ENCODE measurements around the gene OXCT1.
"Not testable (repeated sequence)": the region's sequence is repeated elsewhere in the genome, so short reads cannot be mapped to it uniquely, and the experiment has no call there.

Gene OXCT1

GRCh38 chr5:41817625-41818301 lies 52.5 kb downstream of the OXCT1 start:
- TF ChIP-seq PAX5 (IDR thresholded peaks at IDR 0.05; ENCODE audit: insufficient read depth, low read length, severe bottlenecking) (no peak), POU2F2 (IDR thresholded peaks at IDR 0.05; ENCODE audit: low read depth, low read length) (no peak), POLR2AphosphoS5 (IDR thresholded peaks at IDR 0.05; ENCODE audit: low read depth, low read length) (no peak), TAF1 (IDR thresholded peaks at IDR 0.05; ENCODE audit: low read depth, low read length) (no peak), SPI1 (IDR thresholded peaks at IDR 0.05; ENCODE audit: low read depth, low read length) (no peak), POLR2A (IDR thresholded peaks at IDR 0.05; ENCODE audit: low read depth, low read length) (no peak)
- peak; percentile 69 for FAIRE-seq
- no peak for DNase-seq (ENCODE audit: insufficient read length, low spot score)

GRCh38 chr5:41815663-41816229 lies 54.5 kb downstream of the OXCT1 start:
- no peak for FAIRE-seq
- no peak for DNase-seq (ENCODE audit: insufficient read length, low spot score)
- TF ChIP-seq TAF1 (IDR thresholded peaks at IDR 0.05; ENCODE audit: low read depth, low read length) (no peak), SPI1 (IDR thresholded peaks at IDR 0.05; ENCODE audit: low read depth, low read length) (peak; percentile 45; the same call in 1 of the 2 replicates)

GRCh38 chr5:41815261-41815660 lies 55.0 kb downstream of the OXCT1 start:
- DNase-seq (ENCODE audit: insufficient read length, low spot score) (no peak), FAIRE-seq (no peak)
- TF ChIP-seq POLR2AphosphoS5 (IDR thresholded peaks at IDR 0.05; ENCODE audit: low read depth, low read length) (no peak), POU2F2 (IDR thresholded peaks at IDR 0.05; ENCODE audit: low read depth, low read length) (no peak), SPI1 (IDR thresholded peaks at IDR 0.05; ENCODE audit: low read depth, low read length) (no peak), TAF1 (IDR thresholded peaks at IDR 0.05; ENCODE audit: low read depth, low read length) (no peak), PAX5 (IDR thresholded peaks at IDR 0.05; ENCODE audit: insufficient read depth, low read length, severe bottlenecking) (no peak), POLR2A (IDR thresholded peaks at IDR 0.05; ENCODE audit: low read depth, low read length) (no peak)

GRCh38 chr5:41814306-41814705 lies 55.9 kb downstream of the OXCT1 start:
- FAIRE-seq; DNase-seq (ENCODE audit: insufficient read length, low spot score): not testable (repeated sequence)

- no peak for DNase-seq (ENCODE audit: insufficient read length, low spot score)
- no peak for FAIRE-seq
- TF ChIP-seq POLR2AphosphoS5 (IDR thresholded peaks at IDR 0.05; ENCODE audit: low read depth, low read length), result no peak
- TF ChIP-seq PAX5 (IDR thresholded peaks at IDR 0.05; ENCODE audit: insufficient read depth, low read length, severe bottlenecking), result no peak
- TF ChIP-seq POU2F2 (IDR thresholded peaks at IDR 0.05; ENCODE audit: low read depth, low read length), result no peak
- TF ChIP-seq POLR2A (IDR thresholded peaks at IDR 0.05; ENCODE audit: low read depth, low read length), result no peak
- TF ChIP-seq SPI1 (IDR thresholded peaks at IDR 0.05; ENCODE audit: low read depth, low read length), result no peak
- no peak for TF ChIP-seq TAF1 (IDR thresholded peaks at IDR 0.05; ENCODE audit: low read depth, low read length)
These were observed 58.1 kb downstream of the OXCT1 start for GRCh38 chr5:41812156-41812555.

- no peak for FAIRE-seq
- TF ChIP-seq POLR2A (IDR thresholded peaks at IDR 0.05; ENCODE audit: low read depth, low read length), result no peak
- TF ChIP-seq TAF1 (IDR thresholded peaks at IDR 0.05; ENCODE audit: low read depth, low read length), result no peak
- TF ChIP-seq POU2F2 (IDR thresholded peaks at IDR 0.05; ENCODE audit: low read depth, low read length), result no peak
- no peak for TF ChIP-seq SPI1 (IDR thresholded peaks at IDR 0.05; ENCODE audit: low read depth, low read length)
- TF ChIP-seq POLR2AphosphoS5 (IDR thresholded peaks at IDR 0.05; ENCODE audit: low read depth, low read length), result no peak
- TF ChIP-seq PAX5 (IDR thresholded peaks at IDR 0.05; ENCODE audit: insufficient read depth, low read length, severe bottlenecking), result no peak
- no peak for DNase-seq (ENCODE audit: insufficient read length, low spot score)
These were observed 61.1 kb downstream of the OXCT1 start for GRCh38 chr5:41809128-41809527.

GRCh38 chr5:41808294-41808693 lies 61.9 kb downstream of the OXCT1 start:
- FAIRE-seq (no peak), DNase-seq (ENCODE audit: insufficient read length, low spot score) (no peak)

GRCh38 chr5:41797662-41798061 lies 72.6 kb downstream of the OXCT1 start:
- DNase-seq (ENCODE audit: insufficient read length, low spot score), result no peak
- FAIRE-seq, result no peak
- TF ChIP-seq POLR2A (IDR thresholded peaks at IDR 0.05; ENCODE audit: low read depth, low read length) (no peak), PAX5 (IDR thresholded peaks at IDR 0.05; ENCODE audit: insufficient read depth, low read length, severe bottlenecking) (no peak)

More at GRCh38 chr5:41808294-41808693, 61.9 kb downstream of the OXCT1 start:
- no peak for TF ChIP-seq POLR2AphosphoS5 (IDR thresholded peaks at IDR 0.05; ENCODE audit: low read depth, low read length)
- no peak for TF ChIP-seq POU2F2 (IDR thresholded peaks at IDR 0.05; ENCODE audit: low read depth, low read length)
- TF ChIP-seq PAX5 (IDR thresholded peaks at IDR 0.05; ENCODE audit: insufficient read depth, low read length, severe bottlenecking), result no peak
- TF ChIP-seq SPI1 (IDR thresholded peaks at IDR 0.05; ENCODE audit: low read depth, low read length), result no peak
- no peak for TF ChIP-seq TAF1 (IDR thresholded peaks at IDR 0.05; ENCODE audit: low read depth, low read length)
- no peak for TF ChIP-seq POLR2A (IDR thresholded peaks at IDR 0.05; ENCODE audit: low read depth, low read length)

- DNase-seq (ENCODE audit: insufficient read length, low spot score) (no peak), FAIRE-seq (peak; percentile 5)
These were observed 74.2 kb downstream of the OXCT1 start for GRCh38 chr5:41796061-41796460.

GRCh38 chr5:41795125-41795524 lies 75.1 kb downstream of the OXCT1 start:
- no peak for TF ChIP-seq POLR2A (IDR thresholded peaks at IDR 0.05; ENCODE audit: low read depth, low read length)
- no peak for TF ChIP-seq POLR2AphosphoS5 (IDR thresholded peaks at IDR 0.05; ENCODE audit: low read depth, low read length)
- no peak for TF ChIP-seq SPI1 (IDR thresholded peaks at IDR 0.05; ENCODE audit: low read depth, low read length)
- TF ChIP-seq TAF1 (IDR thresholded peaks at IDR 0.05; ENCODE audit: low read depth, low read length), result no peak
- no peak for TF ChIP-seq PAX5 (IDR thresholded peaks at IDR 0.05; ENCODE audit: insufficient read depth, low read length, severe bottlenecking)
- TF ChIP-seq POU2F2 (IDR thresholded peaks at IDR 0.05; ENCODE audit: low read depth, low read length), result no peak
- DNase-seq (ENCODE audit: insufficient read length, low spot score), result no peak
- no peak for FAIRE-seq

More at GRCh38 chr5:41796061-41796460, 74.2 kb downstream of the OXCT1 start:
- TF ChIP-seq PAX5 (IDR thresholded peaks at IDR 0.05; ENCODE audit: insufficient read depth, low read length, severe bottlenecking), result no peak
- TF ChIP-seq SPI1 (IDR thresholded peaks at IDR 0.05; ENCODE audit: low read depth, low read length), result no peak
- no peak for TF ChIP-seq POLR2A (IDR thresholded peaks at IDR 0.05; ENCODE audit: low read depth, low read length)
- no peak for TF ChIP-seq POU2F2 (IDR thresholded peaks at IDR 0.05; ENCODE audit: low read depth, low read length)
- no peak for TF ChIP-seq POLR2AphosphoS5 (IDR thresholded peaks at IDR 0.05; ENCODE audit: low read depth, low read length)
- TF ChIP-seq TAF1 (IDR thresholded peaks at IDR 0.05; ENCODE audit: low read depth, low read length), result no peak
